ENCODE data around the gene SERPINB6.
"Not testable (repeated sequence)": the region's sequence is repeated elsewhere in the genome, so short reads cannot be mapped to it uniquely, and the experiment has no call there.

SERPINB6 gene

GRCh38 chr6:2903411-2904185 lies 67.8 kb downstream of the SERPINB6 start:
- DNase-seq: not testable (repeated sequence)

DNA sequence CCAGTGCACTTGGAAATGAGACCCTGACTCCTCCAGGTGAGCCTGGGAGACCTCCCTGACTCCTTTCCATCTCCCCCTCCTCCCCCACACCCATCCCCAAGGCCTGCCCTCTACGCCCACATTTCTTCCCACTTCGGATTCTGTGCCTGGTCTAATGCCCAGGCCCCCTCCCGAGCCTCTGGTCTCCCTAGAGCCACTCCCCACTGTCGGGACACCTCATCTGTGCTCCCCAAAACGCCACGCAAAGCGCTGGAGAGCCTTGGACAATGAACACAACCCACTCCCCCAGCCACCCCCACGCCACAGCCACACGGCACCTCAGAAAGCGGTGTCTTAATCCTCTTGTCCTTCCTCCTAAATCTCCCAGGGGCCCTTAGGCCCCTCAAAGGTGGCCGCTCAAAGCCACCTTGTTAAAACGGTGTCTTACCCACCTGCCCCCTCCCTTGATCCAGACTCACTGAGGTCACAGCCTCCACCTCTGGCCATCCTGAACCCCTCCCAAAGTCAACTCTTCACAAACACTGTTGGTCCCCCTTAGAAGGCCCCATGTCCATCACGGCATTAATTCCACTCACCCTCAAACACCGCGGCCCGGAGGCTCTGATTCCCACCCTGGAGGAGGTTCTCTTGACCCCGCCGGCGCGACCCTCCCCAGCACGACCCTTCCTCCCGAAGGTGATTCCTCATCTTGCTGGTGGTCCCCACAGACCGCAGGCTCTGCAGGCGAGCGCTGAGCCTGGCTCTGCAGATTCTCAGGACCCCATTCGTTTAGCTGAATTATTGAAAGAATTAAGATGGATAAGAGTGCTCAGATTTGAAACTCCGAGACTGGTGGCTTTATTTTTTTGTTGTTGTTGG lies 69.5 kb downstream of the SERPINB6 start:
- DNase-seq: not testable (repeated sequence)

DNA sequence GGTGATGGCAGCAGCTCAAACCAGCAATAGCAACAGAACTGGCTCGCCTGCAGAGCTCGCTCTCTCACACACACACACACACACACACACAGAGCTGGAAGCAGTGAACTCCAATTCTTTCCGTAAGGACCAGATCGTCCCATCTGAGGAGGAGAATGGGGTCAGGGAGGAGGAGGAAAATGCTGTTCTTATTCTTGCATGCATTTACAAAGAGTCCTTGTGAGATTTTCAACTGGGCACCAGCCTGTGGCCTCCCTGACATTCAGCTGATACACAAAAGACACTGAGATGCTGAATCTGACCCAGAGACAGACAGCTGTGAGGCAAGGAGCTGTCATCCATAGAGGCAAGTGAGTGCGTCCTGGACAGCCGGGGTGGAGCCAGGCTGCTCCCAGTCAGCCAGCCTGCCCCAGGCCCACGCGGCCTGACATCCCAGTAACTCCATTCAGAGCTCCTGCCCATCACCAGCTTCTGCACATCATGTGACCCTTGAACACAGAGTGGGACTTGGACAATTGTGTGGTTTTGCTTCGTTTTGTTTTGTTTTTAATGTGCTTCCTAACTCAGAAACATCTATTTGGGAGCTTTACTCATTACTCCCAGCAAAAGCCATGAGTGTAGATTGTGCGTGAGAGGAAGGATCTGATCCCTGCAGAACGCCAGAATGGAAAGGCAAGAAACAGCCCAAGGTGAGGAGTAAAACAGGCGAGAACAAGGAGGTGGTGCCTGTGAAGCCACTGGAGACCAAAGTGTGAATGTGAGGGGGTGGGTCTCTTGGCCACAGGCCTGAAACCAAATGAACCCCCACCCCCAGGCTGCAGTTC lies 70.3 kb downstream of the SERPINB6 start:
- no peak for DNase-seq

DNA sequence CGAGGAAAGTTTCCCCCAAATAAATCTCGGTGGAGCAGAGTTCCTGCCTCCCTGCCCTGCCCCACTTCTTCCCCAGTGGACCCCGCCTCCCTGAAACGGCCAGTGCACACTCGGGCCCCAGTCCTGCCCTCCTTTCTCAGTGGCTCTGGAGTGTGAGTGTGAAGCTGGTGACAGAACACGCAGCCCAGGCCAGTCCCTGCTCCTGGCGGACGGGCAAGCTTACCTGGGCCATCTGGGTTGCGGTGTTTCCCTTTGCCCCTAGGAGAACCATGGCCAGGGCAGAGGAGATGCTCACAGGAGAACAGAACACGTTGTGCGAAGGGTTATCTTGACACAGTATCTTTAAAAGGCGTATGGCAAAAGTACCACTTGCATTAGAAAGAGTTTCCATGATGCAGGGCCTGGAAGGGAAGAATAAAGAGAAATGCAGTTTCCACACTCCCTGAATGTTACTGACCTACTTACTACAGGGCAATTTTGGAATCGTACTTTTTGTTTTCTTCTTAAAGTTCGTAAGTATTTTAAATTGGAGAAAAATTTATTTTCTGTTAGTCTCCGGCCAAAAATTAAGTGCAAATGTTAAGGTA lies 71.1 kb downstream of the SERPINB6 start:
- no peak for DNase-seq

GRCh38 chr6:2899596-2899995 lies 71.8 kb downstream of the SERPINB6 start:
- no peak for DNase-seq
